ENCODE results near the gene FGF13.

FGF13 gene

GRCh38 chrX:138664016-138664415 lies 47.5 kb downstream of the FGF13 start:
- no peak for DNase-seq (ENCODE audit: low spot score)

GRCh38 chrX:138651494-138651893 lies 60.0 kb downstream of the FGF13 start:
- DNase-seq (ENCODE audit: low spot score), result no peak

GRCh38 chrX:138648568-138648967 lies 62.9 kb downstream of the FGF13 start:
- DNase-seq (ENCODE audit: low spot score), result no peak

GRCh38 chrX:138638996-138639395 lies 72.5 kb downstream of the FGF13 start:
- DNase-seq (ENCODE audit: low spot score), result no peak

Measured in ecto neural progenitor cell (in vitro differentiated cells).